Mesenteric fat pad (tissue), 1 donor: ENCODE results near the gene ATP2C2. TPM values are rescaled to one million over a fixed set of nuclear protein-coding genes. Genes with fewer than 3 reads are reported as not detected.

Source experiments
- DNase-seq: peaks from one replicate; pipeline ENCODE4 v3.0.0-alpha.2; 2020; ENCODE audit warnings: low spot score
- total RNA-seq: library from RNA; stranded (reverse); fragmentation: NEBNext Ultra II Directional; extraction: Animal tissue kit (Norgen Biotek cat#: 25700); gene quantifications from one replicate; pipeline ENCODE4 v1.2.1, GENCODE V29; 2021
- donor health status: DM: yes; HTN: yes; CAD: no.

Gene ATP2C2
- total RNA-seq, 1 donor from 2014 or later: 0.67 TPM

DNA sequence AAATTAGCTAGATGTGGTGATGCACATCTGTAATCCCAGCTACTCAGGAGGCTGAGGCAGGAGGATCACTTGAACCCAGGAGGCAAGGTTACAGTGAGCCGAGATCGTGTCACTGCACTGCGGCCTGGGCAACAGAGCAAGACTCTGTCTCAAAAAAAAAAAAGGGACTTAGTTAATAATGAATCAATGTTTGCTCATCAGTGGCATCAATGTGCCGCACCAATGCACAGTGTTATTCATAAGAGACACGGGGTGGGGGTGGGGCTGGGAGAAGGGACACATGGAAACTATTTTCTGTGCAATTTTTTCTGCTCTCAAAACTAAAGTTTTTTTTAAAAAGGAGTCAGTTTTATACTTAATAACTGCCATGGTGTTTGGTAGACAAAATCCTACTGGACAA lies 6.8 kb upstream of the ATP2C2 start:
- DNase-seq: no peak

- DNase-seq: no peak
Measured at GRCh38 chr16:84362471-84362941, 5.8 kb upstream of the ATP2C2 start.

GRCh38 chr16:84366208-84366607 lies 2.1 kb upstream of the ATP2C2 start:
- DNase-seq: no peak

DNA sequence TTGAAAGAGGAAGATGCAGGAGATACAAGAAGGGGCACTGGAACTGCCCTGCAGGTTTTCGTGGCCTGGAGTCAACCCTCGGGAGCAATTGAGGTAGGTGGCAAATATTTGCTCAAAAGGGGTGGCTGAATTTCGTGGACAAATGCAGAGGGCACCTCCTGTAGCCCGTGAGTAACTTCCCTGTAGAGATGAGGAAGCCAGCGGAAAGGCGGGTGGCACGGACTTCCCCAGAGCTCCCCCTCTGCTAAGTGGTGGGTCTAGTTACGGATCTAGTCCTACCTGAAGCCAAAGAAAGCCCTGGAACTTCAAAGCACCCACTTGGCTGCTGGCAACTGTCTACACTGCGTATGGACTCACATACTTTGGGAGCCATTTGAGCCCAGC lies 1.0 kb upstream of the ATP2C2 start:
- DNase-seq: no peak

GRCh38 chr16:84367750-84368307 lies 509 bp upstream of the ATP2C2 start:
- DNase-seq: no peak

- DNase-seq: no peak
Measured at GRCh38 chr16:84369105-84369504, 767 bp downstream of the ATP2C2 start.

DNA sequence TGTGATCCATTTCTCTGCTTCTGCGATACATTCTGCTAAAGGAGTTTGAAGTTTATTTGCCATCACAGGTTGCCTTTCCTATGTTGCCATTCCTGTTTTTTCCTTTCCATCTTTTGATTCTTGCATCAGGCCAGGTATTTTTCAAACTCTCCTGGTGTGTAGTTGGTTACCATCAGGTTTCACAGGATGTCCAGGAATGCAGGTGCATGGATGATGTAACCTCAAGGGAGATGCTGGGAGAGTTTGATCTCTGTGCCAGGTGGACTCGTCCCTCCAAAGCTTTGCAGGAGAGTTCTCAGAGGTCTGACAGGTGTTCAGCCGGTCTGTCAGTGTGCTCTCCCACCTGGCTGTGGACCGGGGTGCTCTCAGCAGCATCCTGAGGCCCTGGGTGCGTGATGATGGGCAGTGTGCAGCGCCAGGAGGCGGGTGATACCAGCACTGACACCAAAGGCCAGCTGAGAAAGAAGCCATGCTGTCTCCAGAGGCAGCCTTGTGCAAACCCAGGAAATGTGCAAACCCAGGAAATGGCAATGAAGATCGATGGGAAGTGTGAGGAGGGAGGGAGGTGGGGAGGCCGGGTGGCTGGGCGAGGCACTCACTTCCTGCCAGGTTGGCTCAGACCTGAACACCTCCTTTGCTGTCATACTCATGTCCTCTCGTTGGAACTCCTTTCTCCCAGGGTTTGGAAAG lies 1.7 kb downstream of the ATP2C2 start:
- DNase-seq: no peak

DNA sequence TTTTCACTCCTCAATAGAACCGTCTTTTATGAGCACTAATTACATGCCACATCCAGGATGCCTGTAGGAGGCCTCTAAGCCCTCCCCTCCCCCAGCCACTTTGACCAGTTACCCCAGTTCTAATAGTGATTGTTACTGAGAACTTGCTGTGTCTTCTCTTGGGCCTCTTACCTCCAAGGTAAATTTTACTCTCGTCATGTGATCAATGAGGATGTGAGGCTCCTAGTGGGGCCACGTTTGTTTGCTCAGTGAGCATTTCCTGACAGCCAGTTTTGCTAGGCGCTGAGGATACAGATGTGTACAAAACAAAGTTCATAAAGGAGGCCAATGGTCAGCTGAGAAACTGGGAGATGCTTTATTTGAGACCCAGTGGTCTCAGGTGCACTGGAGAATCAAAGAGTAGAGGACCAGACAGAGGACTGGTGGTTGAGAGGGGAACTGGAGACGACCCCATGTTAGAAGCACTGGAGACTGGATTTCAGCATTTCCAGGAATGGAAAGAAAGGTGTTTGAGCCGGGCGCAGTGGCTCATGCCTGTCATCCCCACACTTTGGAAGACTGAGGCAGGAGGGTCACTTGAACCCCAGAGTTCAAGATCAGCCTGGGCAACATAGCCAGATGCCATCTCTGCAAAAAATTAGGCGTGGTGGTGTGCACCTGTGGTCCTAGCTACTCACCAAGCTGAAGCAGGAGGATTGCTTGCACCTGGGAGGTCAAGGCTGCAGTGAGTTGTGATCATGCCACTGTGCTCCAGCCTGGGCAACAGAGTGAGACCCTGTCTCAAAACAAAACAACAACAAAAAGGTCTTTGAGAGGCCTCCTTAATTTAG lies 2.6 kb downstream of the ATP2C2 start:
- DNase-seq: no peak

DNA sequence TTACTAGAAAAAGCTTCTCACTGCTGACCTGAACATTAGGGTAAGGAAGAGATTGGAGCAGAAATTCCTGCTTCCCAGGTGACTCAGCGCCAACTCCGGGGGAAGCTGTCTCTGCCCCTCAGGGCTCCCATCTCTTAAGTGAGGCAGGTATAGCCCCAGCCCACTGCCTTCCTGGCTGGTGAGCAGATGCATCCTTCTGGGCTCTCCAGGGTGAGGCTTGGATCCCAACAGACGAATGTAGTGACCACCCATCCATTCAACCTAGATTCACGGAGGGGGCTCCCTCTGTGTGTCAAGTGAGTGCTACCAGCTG lies 3.2 kb downstream of the ATP2C2 start:
- DNase-seq: no peak

GRCh38 chr16:84373907-84374489 lies 5.7 kb downstream of the ATP2C2 start:
- no peak for DNase-seq

DNA sequence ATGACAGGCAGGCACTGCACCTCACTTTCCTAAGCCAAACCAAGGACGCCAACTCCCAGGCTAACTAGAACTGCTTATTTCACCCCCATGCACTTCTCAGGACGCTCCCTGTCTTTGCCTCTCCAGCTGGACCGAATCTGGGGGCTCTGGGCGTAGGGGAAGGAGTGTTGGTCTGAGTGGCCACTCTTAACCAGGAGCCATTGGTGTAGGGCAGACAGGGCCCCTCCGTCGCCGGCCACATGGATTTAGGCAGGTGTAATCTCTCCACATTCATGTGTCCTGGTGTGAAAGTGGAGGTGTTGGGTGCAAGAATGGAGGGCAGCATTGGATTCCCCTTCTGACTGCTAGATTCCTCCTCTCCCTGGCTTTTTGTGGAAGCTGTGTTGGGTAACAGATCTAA lies 9.8 kb downstream of the ATP2C2 start:
- no peak for DNase-seq

GRCh38 chr16:84378567-84378966 lies 10.2 kb downstream of the ATP2C2 start:
- no peak for DNase-seq

- DNase-seq: no peak
Measured at GRCh38 chr16:84379008-84379708, 10.8 kb downstream of the ATP2C2 start.

DNA sequence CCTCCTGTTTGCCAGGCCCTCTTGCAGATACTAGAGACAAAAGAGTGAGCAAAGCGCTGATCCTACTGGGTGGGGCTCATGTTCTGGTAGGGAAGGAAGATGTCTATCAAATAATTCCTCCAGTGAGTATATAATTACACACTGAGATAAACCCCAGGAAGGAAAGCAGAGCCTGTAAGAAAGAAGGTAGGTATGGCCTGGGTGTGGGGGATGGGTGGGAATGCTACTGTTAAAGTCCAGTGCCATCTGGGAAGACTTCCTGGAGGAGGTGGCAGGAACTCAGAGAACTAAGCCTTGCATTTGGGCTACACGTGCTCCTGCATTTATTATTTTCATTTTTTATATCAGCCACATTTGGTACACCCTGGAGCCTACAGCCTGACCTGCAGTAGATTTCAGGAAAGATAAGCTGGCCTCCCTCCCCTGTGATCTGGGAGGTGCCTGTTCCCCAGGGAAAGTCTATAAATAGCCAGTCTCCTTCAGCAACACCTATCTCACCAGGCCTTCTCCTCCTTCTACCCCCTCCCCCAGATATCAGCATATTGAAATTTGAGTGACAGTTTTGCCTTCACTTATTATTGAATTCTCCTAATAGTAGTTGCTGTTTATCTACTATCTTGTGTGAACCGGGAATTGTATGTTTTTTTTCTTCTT lies 11.5 kb downstream of the ATP2C2 start:
- no peak for DNase-seq

- no peak for DNase-seq
Measured at GRCh38 chr16:84380405-84380804, 12.1 kb downstream of the ATP2C2 start.

DNA sequence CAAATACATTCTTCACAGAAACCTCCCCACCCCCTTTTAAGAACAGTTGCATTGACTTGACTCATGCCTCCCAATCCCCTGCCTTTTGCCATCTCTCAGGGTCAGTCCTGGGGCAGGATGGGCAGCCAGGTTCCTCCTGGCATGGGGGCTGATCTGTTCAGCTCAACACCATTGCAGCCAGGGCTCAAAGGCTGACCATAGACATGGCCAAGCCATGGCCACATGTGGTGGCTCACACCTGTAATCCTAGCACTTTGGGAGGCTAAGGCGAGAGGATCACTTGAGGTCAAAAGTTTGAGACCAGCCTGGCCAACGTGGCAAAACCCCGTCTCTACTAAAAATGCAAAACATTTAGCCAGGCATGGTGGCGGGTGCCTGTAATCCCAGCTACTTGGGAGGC lies 14.1 kb downstream of the ATP2C2 start:
- DNase-seq: no peak

DNA sequence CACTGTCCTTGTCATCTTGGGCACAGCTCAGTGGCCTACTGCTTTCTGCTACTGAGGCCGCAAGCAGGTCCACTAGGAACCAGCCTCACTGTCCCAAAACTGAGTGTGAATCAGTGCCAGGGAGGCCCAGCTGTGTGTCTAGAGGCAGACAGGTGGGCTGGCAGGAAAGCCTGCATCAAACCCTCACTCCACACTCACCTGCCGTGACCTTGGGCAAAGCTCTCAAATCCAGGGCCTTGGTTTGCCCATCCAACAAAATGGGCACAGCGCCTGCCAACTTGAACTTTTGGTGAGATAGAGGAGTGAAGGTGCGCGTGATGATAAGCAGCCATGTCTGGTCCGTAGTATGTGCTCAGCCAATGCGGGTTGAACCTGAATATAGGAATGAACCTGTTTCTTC lies 14.8 kb downstream of the ATP2C2 start:
- DNase-seq: no peak

GRCh38 chr16:84386047-84386446 lies 17.7 kb downstream of the ATP2C2 start:
- DNase-seq: no peak

- no peak for DNase-seq
Measured at GRCh38 chr16:84387021-84387420, 18.7 kb downstream of the ATP2C2 start.

DNA sequence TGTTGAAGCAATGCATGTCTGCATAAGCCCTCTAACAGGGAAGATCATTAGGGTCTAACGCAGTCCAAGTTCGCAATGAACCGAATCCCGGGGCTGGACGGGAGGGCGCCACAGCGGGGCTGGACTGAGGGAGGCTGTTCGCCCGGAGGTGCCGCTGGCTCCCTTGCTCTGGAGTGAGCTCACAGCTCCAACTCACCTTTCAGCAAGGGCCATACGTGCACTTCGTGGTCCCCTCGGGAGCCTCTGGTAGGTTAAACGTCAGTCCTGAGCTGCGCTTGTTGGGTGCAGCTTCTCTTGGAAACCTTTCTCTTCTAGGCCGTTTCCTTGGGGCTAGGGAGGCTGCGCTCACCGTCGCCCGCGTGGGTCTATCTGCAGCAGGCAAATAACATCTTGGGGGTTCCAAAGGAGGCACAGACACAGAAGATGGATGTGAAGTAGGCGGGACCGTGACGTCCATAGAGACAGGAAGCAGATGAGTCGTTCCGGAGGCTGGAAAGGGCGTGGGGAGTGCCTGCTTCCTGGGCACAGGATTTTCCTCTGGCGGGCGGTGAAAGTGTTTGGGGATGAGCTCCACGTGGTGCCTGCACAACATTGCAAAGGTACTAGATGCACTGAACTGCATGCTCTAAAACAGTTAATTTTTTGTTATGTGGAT lies 21.9 kb downstream of the ATP2C2 start:
- DNase-seq: no peak
